Dermis microvascular lymphatic vessel endothelial cell (primary cell): ENCODE measurements around the gene SHD. TPM values are rescaled to one million over a fixed set of nuclear protein-coding genes. Genes with fewer than 3 reads are reported as not detected.
"Not testable (repeated sequence)": the region's sequence is repeated elsewhere in the genome, so short reads cannot be mapped to it uniquely, and the experiment has no call there.

Experiments used
- DNase-seq, 2 donors: peaks; one replicate each; pipeline versions ENCODE4 v3.0.0 to v3.0.0-alpha.2; 2010; ENCODE audit warnings: low read depth in 2 of 2
- total RNA-seq: library from RNA; depleted of rRNA; stranded (reverse); fragments of >200 nt; gene quantifications from 2 replicates; pipeline ENCODE4 v1.2.1, GENCODE V29; 2014

The SHD gene
- total RNA-seq, 1 donor from 2014 or later: not detected

DNA sequence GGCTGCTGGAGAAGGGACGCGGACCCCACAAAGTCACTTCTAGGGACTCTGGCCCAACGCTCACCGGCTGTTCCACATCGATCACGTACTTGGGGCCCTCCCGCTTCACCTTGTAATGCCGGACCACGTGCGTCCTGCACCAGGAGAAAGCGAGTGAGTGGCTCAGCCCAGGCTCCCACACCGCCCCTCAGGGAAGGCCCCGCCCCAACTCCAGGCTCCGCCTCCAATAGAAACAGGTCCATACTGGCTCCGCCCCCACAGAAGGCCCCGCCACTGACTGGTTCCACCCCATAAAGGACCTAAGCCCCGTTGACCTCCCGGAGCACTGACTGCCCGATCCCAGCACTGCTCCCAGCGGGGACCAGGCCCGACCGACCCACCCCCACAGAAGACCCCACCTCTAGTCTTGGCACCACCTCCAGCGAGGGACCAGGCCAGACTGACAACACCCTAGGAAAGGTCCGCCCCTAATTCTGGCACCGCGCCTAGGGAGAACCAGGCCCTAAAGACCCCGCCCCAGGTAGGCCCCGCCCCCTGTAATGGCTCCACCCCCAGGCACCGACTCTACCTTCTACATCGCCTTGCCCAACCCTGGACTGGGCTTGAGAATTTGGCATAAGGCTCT lies 48.3 kb downstream of the SHD start:
- peak in 1 of 2 donors; percentile 19 for DNase-seq

- DNase-seq: no peak
Measured at GRCh38 chr19:4327877-4328242, 48.8 kb downstream of the SHD start.

GRCh38 chr19:4328243-4328990 lies 49.4 kb downstream of the SHD start:
- DNase-seq: peak; percentile 30 to 82

- DNase-seq: not testable (repeated sequence)
Measured at GRCh38 chr19:4328991-4329681, 50.1 kb downstream of the SHD start.

DNA sequence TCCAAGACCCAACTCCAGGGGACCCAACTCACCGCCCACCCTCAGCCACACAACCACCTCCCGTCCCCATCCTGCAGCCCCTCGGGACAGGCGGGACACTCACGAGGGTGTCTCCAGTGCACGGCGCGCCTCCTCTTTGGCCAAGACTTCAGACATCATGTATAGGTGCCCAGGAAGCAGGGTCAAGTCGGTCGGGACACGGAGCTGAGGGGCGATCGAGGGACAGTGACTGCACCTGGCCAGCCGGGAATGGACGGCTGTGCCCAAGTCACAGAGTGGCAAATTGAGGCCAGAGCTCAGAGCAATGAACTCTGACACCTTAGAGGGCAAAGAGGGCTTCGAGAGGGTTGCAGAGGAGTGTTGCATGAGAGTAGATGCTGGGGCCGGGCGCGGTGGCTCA lies 50.8 kb downstream of the SHD start:
- DNase-seq: no peak

- no peak for DNase-seq
Measured at GRCh38 chr19:4334929-4335570, 56.0 kb downstream of the SHD start.

DNA sequence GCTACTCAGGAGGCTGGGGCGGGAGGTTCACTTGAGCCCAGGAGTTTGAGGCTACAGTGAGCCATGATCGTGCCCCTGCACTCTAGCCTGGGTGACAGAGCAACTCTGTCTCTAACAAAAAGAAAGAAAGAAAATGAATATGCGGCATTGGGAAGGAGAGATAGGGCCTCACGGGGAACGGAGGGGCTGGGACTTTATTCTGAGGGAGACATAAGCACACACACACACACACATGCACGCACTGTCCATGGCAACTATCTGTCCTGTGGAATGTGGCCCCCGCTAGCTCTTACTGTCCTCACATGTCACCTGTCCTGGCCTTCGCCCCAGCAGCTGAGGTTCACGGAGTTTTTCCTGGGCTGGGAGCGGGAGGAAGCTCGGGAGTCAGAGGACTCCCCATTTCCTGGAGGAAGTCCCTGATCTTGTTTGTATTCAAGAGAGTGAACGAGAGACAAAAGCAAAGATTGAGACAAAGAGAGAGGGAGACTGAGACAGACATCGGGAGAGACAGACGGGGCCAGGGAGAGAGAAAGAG lies 58.9 kb downstream of the SHD start:
- DNase-seq: peak; percentile 46 to 51

DNA sequence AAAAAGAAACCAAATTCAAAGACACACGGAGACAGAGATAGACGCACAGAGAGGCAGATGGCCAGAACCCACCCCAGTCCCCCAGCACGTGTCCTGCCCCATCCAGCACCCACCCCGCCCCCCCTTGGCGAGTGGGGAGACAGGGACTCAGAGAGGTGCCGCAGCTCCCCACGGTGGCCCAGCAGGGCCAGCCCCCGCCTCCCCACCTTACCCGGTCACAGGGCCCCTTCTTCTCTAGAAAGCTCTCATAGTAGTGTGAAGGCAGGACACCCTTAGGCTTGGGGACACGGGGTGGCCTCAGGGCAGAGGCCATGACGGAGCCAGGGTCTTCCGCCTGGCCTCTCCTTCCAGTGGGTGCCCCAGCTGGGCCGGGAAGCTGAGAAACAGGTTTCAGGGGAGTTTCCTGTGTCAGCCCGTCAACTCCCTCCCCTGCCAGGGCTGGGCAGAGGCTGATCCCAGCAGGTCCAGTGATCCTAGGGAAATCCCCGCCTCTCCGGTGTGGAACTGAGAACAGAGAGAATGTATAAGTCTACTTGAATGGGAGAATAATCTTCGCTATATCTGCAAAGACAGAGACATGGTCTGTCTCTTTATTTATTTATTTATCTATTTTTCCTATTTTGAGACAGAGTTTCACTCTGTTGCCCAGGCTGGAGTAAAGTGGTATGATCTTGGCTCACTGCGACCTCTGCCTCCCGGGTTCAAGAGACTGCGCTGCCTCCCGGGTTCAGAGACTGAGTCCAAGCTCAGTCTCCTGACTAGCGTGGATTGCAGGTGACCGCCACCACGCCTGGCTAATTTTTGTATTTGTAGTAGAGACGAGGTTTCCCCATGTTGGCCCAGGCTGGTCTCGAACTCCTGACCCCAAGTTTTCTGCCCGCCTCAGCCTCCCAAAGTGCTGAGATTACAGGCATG lies 59.6 kb downstream of the SHD start, which contains the start of gene STAP2:
Gene STAP2, minus strand, starts transcription at position 387 of the 915 bp plus-strand sequence. Its CDS starts 74 bp downstream, at position 313.
- DNase-seq: peak; percentile 25 to 61

Other genes with a start within 250 kb of the SHD start
- 7.2 and 14.2 TPM in 2 replicates for gene ZBTB7A, start 212.4 kb upstream of the SHD start, total RNA-seq
- 106 and 159 TPM in 2 replicates for gene MAP2K2, start 155.1 kb upstream of the SHD start, total RNA-seq
- not detected in 2 replicates for gene CREB3L3, start 125.6 kb upstream of the SHD start, total RNA-seq
- gene SIRT6, start 96.7 kb upstream of the SHD start, total RNA-seq: 9.0 and 12.3 TPM in 2 replicates
- gene ANKRD24, start 96.6 kb upstream of the SHD start, total RNA-seq: 0.13 and 0.38 TPM in 2 replicates
- gene EBI3, start 49.7 kb upstream of the SHD start, total RNA-seq: 0.26 and 1.5 TPM in 2 replicates
- 15.3 and 17.4 TPM in 2 replicates for gene YJU2, start 32.2 kb upstream of the SHD start, total RNA-seq
- not detected in 2 replicates for gene TMIGD2, start 23.1 kb downstream of the SHD start, total RNA-seq
- gene FSD1, start 25.3 kb downstream of the SHD start, total RNA-seq: 6.3 and 7.4 TPM in 2 replicates
- gene STAP2, start 59.6 kb downstream of the SHD start, total RNA-seq: 28.5 and 38.2 TPM in 2 replicates
- 5.8 and 8.7 TPM in 2 replicates for gene MPND, start 64.3 kb downstream of the SHD start, total RNA-seq
- gene SH3GL1, start 121.3 kb downstream of the SHD start, total RNA-seq: 50.6 and 85.3 TPM in 2 replicates
- 8.7 and 11.6 TPM in 2 replicates for gene CHAF1A, start 123.4 kb downstream of the SHD start, total RNA-seq
- gene UBXN6, start 178.5 kb downstream of the SHD start, total RNA-seq: 81.3 and 101 TPM in 2 replicates
- gene HDGFL2, start 193.0 kb downstream of the SHD start, total RNA-seq: 37.3 and 41.8 TPM in 2 replicates
- gene PLIN4, start 239.2 kb downstream of the SHD start, total RNA-seq: 0.64 and 1.4 TPM in 2 replicates